IMR-90 (cell line): Measurements from ENCODE around the gene TSPEAR. TPM values are rescaled to one million over a fixed set of nuclear protein-coding genes. Genes with fewer than 3 reads are reported as not detected.

Experiments used
- ATAC-seq: fragments of 200-7000 bp; cut with Tn5 transposase; 2 replicates; pipeline ENCODE4 v1.9.1; 2020; ENCODE audit warnings: low read depth, mild to moderate bottlenecking, moderate library complexity
- BruUV-seq: library from RNA; stranded (reverse); fragments of 400-500 nt; replicated peaks from 2 replicates; lab custom pipeline; 2021; lab: Mats Ljungman, UMichigan
- CTCF ChIA-PET: fragments of 300-600 bp; formaldehyde crosslinking; extraction: SDS; loops from one replicate; lab custom pipeline; 2021; ENCODE audit warnings: antibody characterized with exemption; lab: Yijun Ruan, JAX
- POLR2A ChIA-PET: fragments of 300-600 bp; sonication (Branson Sonifier 250); formaldehyde crosslinking; loops from one replicate; lab custom pipeline; 2022; ENCODE audit warnings: antibody characterized with exemption; ENCODE audit not compliant: unreplicated experiment; lab: Charles Lee
- DNase-seq: peaks from one replicate; pipeline ENCODE4 v3.0.0; 2013
- H2AFZ ChIP-seq: replicated peaks from 2 replicates; pipeline ENCODE3; 2013; ENCODE audit warnings: low read length, mild to moderate bottlenecking; ENCODE audit not compliant: poor library complexity
- H2AK5ac ChIP-seq: 2 replicates; pipeline ENCODE4 v1.6.1; 2013; ENCODE audit warnings: low read depth, low read length, inconsistent platforms
- H2AK9ac ChIP-seq: replicated peaks from 2 replicates; pipeline ENCODE3; 2013; ENCODE audit warnings: mild to moderate bottlenecking, low read depth, low read length, moderate library complexity; ENCODE audit not compliant: poor library complexity
- H2BK120ac ChIP-seq: 2 replicates; pipeline ENCODE4 v1.6.1; 2013; ENCODE audit warnings: low read depth, low read length, inconsistent platforms
- H2BK15ac ChIP-seq: 3 replicates; pipeline ENCODE4 v1.6.1; 2013; ENCODE audit warnings: low read depth, low read length, inconsistent platforms
- H2BK20ac ChIP-seq: 2 replicates; pipeline ENCODE4 v1.6.1; 2013; ENCODE audit warnings: low read depth, mild to moderate bottlenecking, inconsistent platforms, low read length, moderate library complexity
- H2BK5ac ChIP-seq: 2 replicates; pipeline ENCODE4 v1.6.1; 2013; ENCODE audit warnings: mild to moderate bottlenecking, low read depth, low read length, inconsistent platforms; ENCODE audit not compliant: poor library complexity, severe bottlenecking
- H3K14ac ChIP-seq: replicated peaks from 2 replicates; pipeline ENCODE4 v1.6.1; 2013; ENCODE audit warnings: low read depth, low read length, inconsistent platforms
- H3K18ac ChIP-seq: 2 replicates; pipeline ENCODE4 v1.6.1; 2013; ENCODE audit warnings: low read depth, low read length, control low read depth
- H3K23ac ChIP-seq: 2 replicates; pipeline ENCODE4 v1.6.1; 2013; ENCODE audit warnings: low read depth, low read length, inconsistent platforms
- H3K27ac ChIP-seq: 2 replicates; pipeline ENCODE4 v1.5.1; 2013; ENCODE audit warnings: mild to moderate bottlenecking, control low read depth, low read length; ENCODE audit not compliant: insufficient read depth
- H3K27me3 ChIP-seq: 2 replicates; pipeline ENCODE4 v1.6.1; 2013; ENCODE audit warnings: low read length; ENCODE audit not compliant: control insufficient read depth, insufficient read depth
- H3K36me3 ChIP-seq: 2 replicates; pipeline ENCODE4 v1.6.1; 2013; ENCODE audit warnings: low read length, mixed read lengths; ENCODE audit not compliant: control insufficient read depth, insufficient read depth
- H3K4ac ChIP-seq: 2 replicates; pipeline ENCODE4 v1.6.1; 2013; ENCODE audit warnings: low read depth, low read length, inconsistent platforms
- H3K4me1 ChIP-seq: 2 replicates; pipeline ENCODE4 v1.6.1; 2013; ENCODE audit warnings: low read length, mixed read lengths; ENCODE audit not compliant: control insufficient read depth, insufficient read depth
- H3K4me2 ChIP-seq: 2 replicates; pipeline ENCODE4 v1.6.1; 2013; ENCODE audit warnings: low read depth, mild to moderate bottlenecking, control low read depth, low read length, moderate library complexity
- H3K4me3 ChIP-seq: 2 replicates; pipeline ENCODE4 v1.5.1; 2013; ENCODE audit warnings: low read depth, mild to moderate bottlenecking, control low read depth, low read length, moderate library complexity; ENCODE audit not compliant: insufficient read depth
- H3K56ac ChIP-seq: 2 replicates; pipeline ENCODE4 v1.6.1; 2013; ENCODE audit warnings: low read length, inconsistent platforms; ENCODE audit not compliant: insufficient read depth; ENCODE audit errors: extremely low read depth
- H3K79me1 ChIP-seq, 2 experiments: 2 replicates each; pipeline ENCODE4 v1.6.1; 2013; ENCODE audit warnings: low read length in 2 of 2, inconsistent platforms in 1 of 2, low read depth in 1 of 2
- H3K9ac ChIP-seq: 2 replicates; pipeline ENCODE4 v1.6.1; 2013; ENCODE audit warnings: low read depth, low read length, control low read depth
- H3K9me1 ChIP-seq: 2 replicates; pipeline ENCODE4 v1.6.1; 2013; ENCODE audit warnings: low read length, inconsistent platforms; ENCODE audit not compliant: insufficient read depth
- H3K9me3 ChIP-seq: 2 replicates; pipeline ENCODE4 v1.6.1; 2013; ENCODE audit warnings: low read length; ENCODE audit not compliant: control insufficient read depth, insufficient read depth
- H4K20me1 ChIP-seq: 2 replicates; pipeline ENCODE4 v1.6.1; 2013; ENCODE audit warnings: low read length, inconsistent platforms; ENCODE audit not compliant: insufficient read depth
- H4K5ac ChIP-seq: 2 replicates; pipeline ENCODE4 v1.6.1; 2013; ENCODE audit warnings: mild to moderate bottlenecking, low read depth, low read length, control low read depth
- H4K8ac ChIP-seq, 2 experiments: 2 replicates each; pipeline ENCODE4 v1.6.1; 2013; ENCODE audit warnings: low read depth in 2 of 2, low read length in 2 of 2, control low read depth in 1 of 2, inconsistent platforms in 1 of 2
- H4K91ac ChIP-seq: 2 replicates; pipeline ENCODE4 v1.6.1; 2013; ENCODE audit warnings: low read depth, low read length, inconsistent platforms; ENCODE audit not compliant: insufficient read depth
- BHLHE40 ChIP-seq: fragments of 150-350 bp; IDR thresholded peaks from 2 replicates; pipeline ENCODE4 v1.6.1; 2016; ENCODE audit warnings: mild to moderate bottlenecking, low read depth, low read length
- CEBPB ChIP-seq: IDR thresholded peaks from 2 replicates; pipeline ENCODE4 v1.6.1; 2012; ENCODE audit warnings: low read depth, low read length, improper control_type of control experiment
- CHD1 ChIP-seq: IDR thresholded peaks from 2 replicates; pipeline ENCODE4 v1.6.1; 2012; ENCODE audit warnings: low read depth, low read length, improper control_type of control experiment
- CTCF ChIP-seq: conservative IDR thresholded peaks from 2 replicates; pipeline ENCODE4 v1.5.1; 2012; ENCODE audit warnings: mild to moderate bottlenecking, low read depth, low read length, improper control_type of control experiment
- FOS ChIP-seq: fragments of 150-350 bp; IDR thresholded peaks from 2 replicates; pipeline ENCODE4 v1.6.1; 2016; ENCODE audit warnings: low read depth, low read length
- MAFK ChIP-seq: IDR thresholded peaks from 2 replicates; pipeline ENCODE4 v1.6.1; 2012; ENCODE audit warnings: low read depth, low read length, improper control_type of control experiment
- MAZ ChIP-seq: IDR thresholded peaks from 2 replicates; pipeline ENCODE4 v1.6.1; 2012; ENCODE audit warnings: low read depth, mild to moderate bottlenecking, low read length, improper control_type of control experiment, moderate library complexity, borderline replicate concordance
- MXI1 ChIP-seq: IDR thresholded peaks from 2 replicates; pipeline ENCODE4 v1.6.1; 2012; ENCODE audit warnings: low read depth, mild to moderate bottlenecking, low read length, moderate library complexity, borderline replicate concordance
- NFE2L2 ChIP-seq: fragments of 150-350 bp; IDR thresholded peaks from 2 replicates; pipeline ENCODE4 v1.6.1; 2016; ENCODE audit warnings: low read depth, mild to moderate bottlenecking, low read length
- POLR2A ChIP-seq: IDR thresholded peaks from 2 replicates; pipeline ENCODE4 v1.6.1; 2012; ENCODE audit warnings: mild to moderate bottlenecking, low read depth, low read length
- RFX5 ChIP-seq: IDR thresholded peaks from 2 replicates; pipeline ENCODE4 v1.8.0; 2012; ENCODE audit warnings: low read depth, mild to moderate bottlenecking, low read length, moderate library complexity
- SMC3 ChIP-seq: fragments of 150-350 bp; IDR thresholded peaks from 2 replicates; pipeline ENCODE4 v1.6.1; 2016; ENCODE audit warnings: low read depth, mild to moderate bottlenecking, antibody characterized with exemption, low read length, moderate library complexity
- WGBS, 2 experiments: methylation state at CpG; one replicate each; pipeline versions ENCODE4 v1.1.5 to v1.1.7; 2013; ENCODE audit warnings: missing lambda C conversion rate in 2 of 2; ENCODE audit not compliant: insufficient read length in 1 of 2; ENCODE audit errors: extremely low coverage in 2 of 2; 5-methylcytosine and 5-hydroxymethylcytosine counted together
- dilution Hi-C: fragments of 300-500 bp; cut with HindIII; formaldehyde crosslinking; loops from one replicate; pipeline ENCODE4 v1.14.3; 2018; ENCODE audit warnings: low sequenced_read_pairs; ENCODE audit not compliant: unreplicated experiment
- in situ Hi-C: fragments of 300-500 bp; cut with MboI; formaldehyde crosslinking; loops from 3 replicates; pipeline ENCODE4 v1.14.3; 2019; ENCODE audit warnings: low sequenced_read_pairs, inconsistent platforms, mixed read lengths
- intact Hi-C: fragments of 100-400 bp; cut with micrococcal nuclease; formaldehyde crosslinking; loops from 2 replicates; pipeline ENCODE4 v1.10.0; 2022
- polyA plus RNA-seq, 3 experiments: library from polyadenylated mRNA; depleted of rRNA; stranded (reverse); fragments of >200 nt; gene quantifications; 2 replicates each; pipeline ENCODE4 v1.2.3, GENCODE V29; 2012; ENCODE audit warnings: low replicate concordance in 1 of 3
- total RNA-seq: library from RNA; depleted of rRNA; stranded (reverse); fragments of >200 nt; gene quantifications from 2 replicates; pipeline ENCODE4 v1.2.3, GENCODE V29; 2012
- TF ChIP-seq, protein P1 (sequence below): fragments of 150-350 bp; IDR thresholded peaks from 2 replicates; pipeline ENCODE4 v1.6.1; 2016; ENCODE audit warnings: low read depth, mild to moderate bottlenecking, low read length, moderate library complexity, borderline replicate concordance
- TF ChIP-seq, protein P2 (sequence below): fragments of 150-350 bp; IDR thresholded peaks from 2 replicates; pipeline ENCODE4 v1.6.1; 2017; ENCODE audit warnings: mild to moderate bottlenecking, antibody characterized with exemption, low read length, low read depth

TSPEAR gene
- total and polyA plus RNA-seq, 2 of the 4 experiments (the other 2 are of a cell fraction) = not detected

DNA sequence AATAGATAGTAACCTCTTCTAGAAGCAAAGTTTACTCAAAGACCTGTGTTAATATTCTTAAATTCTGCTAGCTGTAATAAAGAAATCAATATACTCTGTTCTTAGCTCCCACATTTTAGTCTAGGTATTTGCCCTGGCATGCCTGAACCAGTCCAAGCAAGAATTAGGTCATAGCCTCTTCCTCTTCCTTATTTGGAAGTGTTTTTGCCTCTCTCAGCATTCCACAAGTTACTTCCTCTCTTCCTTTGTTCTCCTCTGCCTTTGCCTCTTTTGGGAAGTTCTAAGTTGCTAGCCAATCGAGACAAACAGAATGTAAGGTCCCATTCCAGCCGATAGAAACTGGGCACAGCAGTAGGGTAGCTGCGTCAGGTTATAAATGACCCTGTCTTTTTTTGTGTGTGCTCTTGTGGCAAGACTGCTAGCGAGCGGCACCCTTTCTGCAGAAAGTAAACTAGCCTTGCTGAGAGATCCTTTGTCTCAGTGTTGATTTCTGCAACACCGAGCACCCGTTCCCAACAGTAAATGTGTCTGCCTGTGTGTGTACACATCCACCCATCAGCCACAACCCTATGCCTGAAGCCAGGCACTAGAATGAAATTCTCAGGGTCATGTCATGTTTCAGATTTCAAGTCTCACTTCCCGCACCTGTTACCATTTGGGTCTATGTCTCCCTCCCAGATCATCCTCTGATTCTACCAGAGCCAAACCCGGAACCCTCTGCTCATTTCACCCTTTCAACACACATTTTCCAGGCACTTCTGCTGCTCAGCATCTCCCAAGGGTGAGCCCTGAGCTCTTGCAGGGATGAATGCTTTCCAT lies 218.6 kb downstream of the TSPEAR start:
- ChIA-PET CTCF (no interaction called here), POLR2A (no interaction called here)
- intact Hi-C loops (no loop called here), dilution Hi-C loops (no loop called here), in situ Hi-C loops (no loop called here)
- DNase-seq (no peak), ATAC-seq (no peak)
- Histone ChIP-seq H3K9me1 (no peaks in the 10 kb centered on the region), H3K36me3 (no peaks in the 10 kb centered on the region), H2BK120ac (no peak overlapping the region), H3K56ac (no peak overlapping the region), H2AK9ac (peak overlapping the region; percentile 73), H3K27ac (no peak overlapping the region), H4K20me1 (no peaks in the 10 kb centered on the region), H3K4me3 (no peak overlapping the region), H4K8ac (no peak overlapping the region), H3K9ac (no peak overlapping the region), H3K18ac (no peak overlapping the region), H2AFZ (no peak overlapping the region), H2BK5ac (no peak overlapping the region), H3K23ac (no peak overlapping the region), H2AK5ac (no peak overlapping the region), H3K27me3 (peaks cover 12% of the 10 kb centered on the region; the same call in 1 of the 2 replicates), H2BK15ac (no peak overlapping the region), H4K91ac (no peak overlapping the region), H3K4me2 (no peak overlapping the region), H3K4ac (no peak overlapping the region), H2BK20ac (no peak overlapping the region), H3K9me3 (peaks cover 24% of the 10 kb centered on the region), H3K79me1 (no peaks in the 10 kb centered on the region), H4K5ac (no peak overlapping the region), H3K4me1 (no peaks in the 10 kb centered on the region), H3K14ac (no peak overlapping the region)
- WGBS, 2 experiments = no CpG with 5 or more reads among the region's 9 CpGs
- TF ChIP-seq NFE2L2 (no peak), MXI1 (no peak), CTCF (no peak), MAFK (no peak), FOS (no peak), CHD1 (no peak), MAZ (no peak), SMC3 (no peak), CEBPB (no peak), BHLHE40 (no peak), RFX5 (no peak), POLR2A (no peak)
- TF ChIP-seq, protein P1, sequence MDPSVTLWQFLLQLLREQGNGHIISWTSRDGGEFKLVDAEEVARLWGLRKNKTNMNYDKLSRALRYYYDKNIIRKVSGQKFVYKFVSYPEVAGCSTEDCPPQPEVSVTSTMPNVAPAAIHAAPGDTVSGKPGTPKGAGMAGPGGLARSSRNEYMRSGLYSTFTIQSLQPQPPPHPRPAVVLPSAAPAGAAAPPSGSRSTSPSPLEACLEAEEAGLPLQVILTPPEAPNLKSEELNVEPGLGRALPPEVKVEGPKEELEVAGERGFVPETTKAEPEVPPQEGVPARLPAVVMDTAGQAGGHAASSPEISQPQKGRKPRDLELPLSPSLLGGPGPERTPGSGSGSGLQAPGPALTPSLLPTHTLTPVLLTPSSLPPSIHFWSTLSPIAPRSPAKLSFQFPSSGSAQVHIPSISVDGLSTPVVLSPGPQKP = no peak
- TF ChIP-seq, protein P2, sequence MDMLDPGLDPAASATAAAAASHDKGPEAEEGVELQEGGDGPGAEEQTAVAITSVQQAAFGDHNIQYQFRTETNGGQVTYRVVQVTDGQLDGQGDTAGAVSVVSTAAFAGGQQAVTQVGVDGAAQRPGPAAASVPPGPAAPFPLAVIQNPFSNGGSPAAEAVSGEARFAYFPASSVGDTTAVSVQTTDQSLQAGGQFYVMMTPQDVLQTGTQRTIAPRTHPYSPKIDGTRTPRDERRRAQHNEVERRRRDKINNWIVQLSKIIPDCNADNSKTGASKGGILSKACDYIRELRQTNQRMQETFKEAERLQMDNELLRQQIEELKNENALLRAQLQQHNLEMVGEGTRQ = no peak
- BruUV-seq = no TSS peak
